GM18909 (cell line): Measurements from ENCODE around the gene TTC3.
A peak's percentile ranks its signal among the peaks of the same experiment; 100 is the strongest.
"Not testable (repeated sequence)": the region's sequence is repeated elsewhere in the genome, so short reads cannot be mapped to it uniquely, and the experiment has no call there.

Experiments used
- ATAC-seq: cut with Tn5 transposase; IDR thresholded peaks from one replicate; pipeline ENCODE4 v1.9.1; 2021; ENCODE audit warnings: mild to moderate bottlenecking; ENCODE audit not compliant: unreplicated experiment, poor library complexity

The TTC3 gene, protein sequence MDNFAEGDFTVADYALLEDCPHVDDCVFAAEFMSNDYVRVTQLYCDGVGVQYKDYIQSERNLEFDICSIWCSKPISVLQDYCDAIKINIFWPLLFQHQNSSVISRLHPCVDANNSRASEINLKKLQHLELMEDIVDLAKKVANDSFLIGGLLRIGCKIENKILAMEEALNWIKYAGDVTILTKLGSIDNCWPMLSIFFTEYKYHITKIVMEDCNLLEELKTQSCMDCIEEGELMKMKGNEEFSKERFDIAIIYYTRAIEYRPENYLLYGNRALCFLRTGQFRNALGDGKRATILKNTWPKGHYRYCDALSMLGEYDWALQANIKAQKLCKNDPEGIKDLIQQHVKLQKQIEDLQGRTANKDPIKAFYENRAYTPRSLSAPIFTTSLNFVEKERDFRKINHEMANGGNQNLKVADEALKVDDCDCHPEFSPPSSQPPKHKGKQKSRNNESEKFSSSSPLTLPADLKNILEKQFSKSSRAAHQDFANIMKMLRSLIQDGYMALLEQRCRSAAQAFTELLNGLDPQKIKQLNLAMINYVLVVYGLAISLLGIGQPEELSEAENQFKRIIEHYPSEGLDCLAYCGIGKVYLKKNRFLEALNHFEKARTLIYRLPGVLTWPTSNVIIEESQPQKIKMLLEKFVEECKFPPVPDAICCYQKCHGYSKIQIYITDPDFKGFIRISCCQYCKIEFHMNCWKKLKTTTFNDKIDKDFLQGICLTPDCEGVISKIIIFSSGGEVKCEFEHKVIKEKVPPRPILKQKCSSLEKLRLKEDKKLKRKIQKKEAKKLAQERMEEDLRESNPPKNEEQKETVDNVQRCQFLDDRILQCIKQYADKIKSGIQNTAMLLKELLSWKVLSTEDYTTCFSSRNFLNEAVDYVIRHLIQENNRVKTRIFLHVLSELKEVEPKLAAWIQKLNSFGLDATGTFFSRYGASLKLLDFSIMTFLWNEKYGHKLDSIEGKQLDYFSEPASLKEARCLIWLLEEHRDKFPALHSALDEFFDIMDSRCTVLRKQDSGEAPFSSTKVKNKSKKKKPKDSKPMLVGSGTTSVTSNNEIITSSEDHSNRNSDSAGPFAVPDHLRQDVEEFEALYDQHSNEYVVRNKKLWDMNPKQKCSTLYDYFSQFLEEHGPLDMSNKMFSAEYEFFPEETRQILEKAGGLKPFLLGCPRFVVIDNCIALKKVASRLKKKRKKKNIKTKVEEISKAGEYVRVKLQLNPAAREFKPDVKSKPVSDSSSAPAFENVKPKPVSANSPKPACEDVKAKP (N-terminal part only)

DNA sequence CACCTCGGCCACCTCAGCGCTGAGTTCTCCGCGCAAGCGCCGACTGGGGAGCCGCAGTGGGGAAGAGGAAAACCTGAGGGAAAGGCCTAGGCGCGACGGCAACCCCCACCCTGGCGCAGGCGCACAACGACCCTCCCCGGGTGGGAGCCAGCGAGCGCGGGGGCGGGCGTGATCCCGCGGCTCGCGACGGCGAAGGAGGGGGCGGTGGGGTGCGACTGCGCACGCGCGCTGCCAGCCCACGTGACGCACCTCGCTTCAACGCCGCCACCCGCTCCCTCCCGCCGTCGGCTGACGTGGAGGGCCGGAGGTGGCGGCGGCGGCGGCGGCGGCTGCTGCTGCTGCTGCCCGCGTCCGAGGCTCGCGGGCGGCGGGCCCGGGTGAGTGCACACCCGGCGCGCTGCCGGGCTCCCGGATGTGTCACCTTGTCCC, at the start of gene TTC3, which contains the start of gene PIGP:
TTC3 (plus strand) TSS at position 267 of the 429 bp plus-strand sequence. CDS start 14,004 bp downstream, outside the sequence.
PIGP (minus strand) TSS at position 84 of the 429 bp plus-strand sequence. CDS start 556 bp downstream, outside the sequence.
- peak; percentile 70 for ATAC-seq

DNA sequence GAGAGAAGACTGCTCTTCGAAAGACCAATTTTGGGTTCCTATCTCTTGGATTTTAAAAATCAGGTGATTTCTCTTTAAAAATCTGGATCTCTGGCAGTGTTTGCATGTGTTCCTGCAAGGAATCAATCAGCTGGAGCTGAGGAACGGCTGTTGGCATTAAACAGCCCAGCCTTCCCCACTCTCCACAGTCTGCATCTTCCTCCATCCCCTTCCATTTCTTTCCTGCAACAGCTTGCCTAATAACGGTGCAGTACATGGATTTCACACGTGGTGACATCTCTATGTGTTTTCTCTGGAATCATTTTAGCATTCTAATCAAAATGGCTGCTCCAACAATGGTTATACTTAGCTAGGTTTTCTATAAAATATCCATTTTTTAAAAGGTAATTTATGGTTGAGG, 46.6 kb upstream of the TTC3 start:
- no peak for ATAC-seq

DNA sequence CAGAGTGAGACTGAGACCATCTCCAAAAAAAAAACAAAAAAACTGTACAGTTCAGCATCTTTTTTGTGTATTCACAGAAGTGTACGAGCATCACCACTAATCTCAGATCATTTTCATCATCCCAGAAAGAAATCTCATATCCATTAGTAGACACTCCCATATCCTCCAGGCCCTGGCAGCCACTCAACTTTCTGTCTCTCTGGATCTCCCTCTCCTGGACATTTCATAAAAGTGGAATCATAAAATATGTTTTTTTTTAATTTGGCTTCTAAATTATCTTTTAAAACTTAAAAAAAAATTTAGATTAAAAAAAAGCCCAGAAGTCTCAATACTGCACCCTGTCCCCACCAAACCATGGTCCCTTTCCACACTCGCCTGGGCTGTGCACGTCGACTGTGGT, 44.5 kb upstream of the TTC3 start:
- no peak for ATAC-seq

DNA sequence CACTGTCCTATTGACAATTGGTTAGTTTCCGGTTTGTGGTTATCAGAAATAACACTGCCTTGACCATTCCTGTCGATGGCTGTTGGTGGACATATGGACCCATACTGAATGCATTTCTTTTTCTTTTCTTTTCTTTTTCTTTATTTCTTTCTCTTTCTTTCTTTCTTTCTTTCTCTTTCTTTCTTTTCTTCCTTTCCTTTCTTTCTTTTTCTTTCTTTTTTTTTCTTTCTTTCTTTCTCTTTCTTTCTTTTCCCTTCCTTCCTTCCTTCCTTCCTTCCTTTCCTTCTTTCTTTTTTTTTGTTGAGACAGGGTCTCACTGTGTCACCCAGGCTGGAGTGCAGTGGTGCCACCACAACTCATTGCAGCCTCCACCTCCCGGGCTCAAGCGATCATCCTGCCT, 42.2 kb upstream of the TTC3 start:
- no peak for ATAC-seq

DNA sequence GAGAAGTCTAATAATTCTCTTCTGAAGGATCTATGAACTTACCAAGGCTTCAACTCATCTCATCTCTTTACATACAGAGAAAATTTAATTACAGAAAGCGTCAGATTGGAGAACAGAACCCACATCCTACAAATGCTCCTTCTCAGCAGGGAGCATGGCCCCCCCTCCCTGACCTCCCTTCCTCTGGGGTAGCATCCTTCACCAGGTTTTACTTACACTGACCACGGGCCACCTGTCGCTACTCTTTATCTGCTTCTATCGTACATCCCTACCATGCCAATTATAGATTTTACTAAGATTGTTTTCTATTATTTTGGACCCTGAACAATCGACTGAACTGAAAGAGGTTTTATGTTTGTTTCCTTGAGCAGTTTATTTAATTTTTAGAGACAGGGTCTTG, 40.8 kb upstream of the TTC3 start:
- no peak for ATAC-seq

DNA sequence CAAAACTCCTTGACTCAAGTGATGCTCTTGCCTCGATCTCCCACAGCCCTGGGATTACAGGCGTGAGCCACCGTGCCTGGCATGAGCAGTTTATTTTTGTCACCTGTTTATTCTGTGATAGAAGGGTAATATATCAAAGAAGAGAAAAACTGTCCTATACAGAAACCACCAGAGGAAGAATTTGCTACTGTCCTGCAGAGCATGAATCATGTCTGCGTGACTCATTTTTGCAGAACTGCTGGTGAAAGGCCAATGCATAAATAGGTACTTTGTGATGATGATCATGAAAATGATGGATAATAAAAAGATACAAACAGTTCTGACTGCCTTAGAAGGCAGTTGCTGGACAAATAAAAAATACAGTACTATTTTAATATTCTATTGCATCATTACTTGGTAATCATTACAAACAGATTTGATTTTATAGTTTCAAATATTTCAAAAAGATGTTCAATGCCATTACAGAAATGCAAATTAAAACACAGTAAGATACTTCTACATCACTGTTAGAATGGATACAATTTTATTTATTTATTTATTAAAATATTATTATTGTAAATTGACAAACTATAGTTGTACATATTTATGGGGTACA, 40.1 kb upstream of the TTC3 start:
- no peak for ATAC-seq

DNA sequence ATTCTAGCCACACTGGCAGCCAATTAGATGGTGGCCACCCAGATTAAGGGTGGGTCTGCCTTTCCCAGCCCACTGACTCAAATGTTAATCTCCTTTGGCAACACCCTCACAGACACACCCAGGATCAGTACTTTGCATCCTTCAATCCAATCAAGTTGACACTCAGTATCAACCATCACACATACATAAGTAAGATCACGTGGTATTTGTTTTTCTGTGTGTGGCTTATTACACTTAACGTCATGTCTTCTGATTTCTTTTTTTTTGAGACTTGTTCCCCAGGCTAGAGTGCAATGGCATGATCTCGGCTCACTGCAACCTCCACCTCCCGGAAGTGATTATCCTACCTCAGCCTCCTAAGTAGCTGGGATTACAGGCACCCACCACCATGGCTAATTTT, 38.7 kb upstream of the TTC3 start:
- ATAC-seq: not testable (repeated sequence)

DNA sequence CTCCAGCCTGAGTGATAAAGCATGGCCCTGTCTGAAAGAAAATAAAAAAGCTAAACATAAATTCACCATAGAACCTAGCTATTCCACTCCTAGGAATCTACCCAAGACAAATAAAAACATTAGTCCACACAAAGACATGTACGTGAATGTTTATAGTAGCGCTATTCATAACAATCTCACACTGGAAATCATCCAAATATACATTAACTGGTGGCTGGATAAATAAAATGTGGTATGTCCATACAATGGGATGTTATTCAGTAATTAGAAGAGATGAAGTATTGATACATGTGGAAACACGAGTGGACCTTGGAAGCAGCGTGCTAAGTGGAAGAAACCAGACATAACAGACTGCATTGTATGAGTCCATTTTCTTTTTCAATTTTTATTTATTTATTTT, 36.9 kb upstream of the TTC3 start:
- no peak for ATAC-seq

DNA sequence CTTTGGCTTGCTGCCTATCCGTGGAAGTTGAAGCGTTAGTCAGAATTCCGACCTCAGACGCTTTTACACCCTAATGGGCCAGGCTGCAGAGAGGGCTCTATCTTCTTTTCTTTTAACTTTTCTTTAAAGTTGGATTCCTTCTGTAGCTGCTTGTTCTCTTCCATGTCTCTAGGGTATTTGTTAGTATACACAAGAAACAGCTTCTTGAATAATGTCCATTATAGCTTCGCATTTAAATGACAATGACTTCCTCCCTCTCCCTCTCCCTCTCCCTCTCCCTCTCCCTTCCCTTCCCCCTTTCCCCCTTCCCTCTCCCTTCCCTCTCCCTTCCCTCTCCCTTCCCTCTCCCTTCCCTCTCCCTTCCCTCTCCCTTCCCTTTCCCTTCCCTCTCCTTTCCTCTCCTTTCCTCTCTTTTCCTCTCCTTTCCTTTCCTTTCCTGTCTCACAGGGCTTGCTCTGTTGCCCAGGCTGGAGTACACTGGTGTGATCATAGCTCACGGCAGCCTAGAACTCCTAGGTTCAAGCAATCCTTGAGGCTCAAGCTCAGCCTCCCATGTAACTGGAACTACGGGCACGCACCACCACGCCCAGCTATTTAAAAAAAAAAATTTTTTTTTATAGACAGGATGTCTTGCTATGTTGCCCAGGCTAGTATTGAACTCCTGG, 33.5 kb upstream of the TTC3 start:
- no peak for ATAC-seq

DNA sequence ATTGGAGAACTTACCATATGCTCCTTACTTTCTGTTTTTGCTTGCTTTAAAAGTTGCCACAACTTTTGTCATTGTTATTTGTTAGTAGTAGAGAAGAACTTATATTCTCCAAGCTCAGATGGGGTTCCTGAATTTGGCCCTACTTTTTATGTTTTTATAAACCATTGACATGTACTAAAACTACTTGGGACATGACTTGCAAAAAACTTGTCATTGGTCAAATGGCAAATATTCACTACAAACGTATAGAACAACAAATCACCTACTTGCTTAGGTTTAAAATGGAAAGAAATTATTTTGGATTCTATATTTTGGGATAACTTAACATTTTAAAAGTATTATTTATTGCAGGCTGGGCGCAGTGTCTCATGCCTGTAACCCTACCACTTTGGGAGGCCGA, 32.8 kb upstream of the TTC3 start:
- ATAC-seq: no peak

DNA sequence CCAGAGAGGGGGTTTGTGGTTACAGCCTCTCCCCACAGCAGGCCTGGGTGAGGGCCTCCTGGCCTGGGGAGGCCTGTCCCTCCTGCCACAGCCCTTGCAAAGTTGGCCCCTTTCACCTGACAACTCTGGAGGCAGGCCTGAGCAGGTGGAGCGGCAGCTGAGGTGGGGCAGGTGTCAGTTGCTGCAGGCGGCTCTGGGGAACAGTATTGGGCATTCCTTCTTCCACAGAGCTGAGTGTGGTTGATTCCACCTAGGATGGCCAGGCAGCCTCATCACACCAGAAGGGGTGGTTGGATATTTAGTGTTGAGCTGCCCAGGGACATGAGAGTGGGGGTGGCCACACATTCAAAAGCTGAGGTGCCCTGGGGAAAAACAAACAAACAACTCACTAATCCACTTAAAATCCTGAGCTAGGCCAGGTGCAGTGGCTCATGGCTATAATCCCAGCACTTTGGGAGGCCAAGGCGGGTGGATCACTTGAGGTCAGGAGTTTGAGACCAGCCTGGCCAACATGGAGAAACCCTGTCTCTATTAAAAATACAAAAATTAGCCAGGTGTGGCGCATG, 31.3 kb upstream of the TTC3 start:
- no peak for ATAC-seq

DNA sequence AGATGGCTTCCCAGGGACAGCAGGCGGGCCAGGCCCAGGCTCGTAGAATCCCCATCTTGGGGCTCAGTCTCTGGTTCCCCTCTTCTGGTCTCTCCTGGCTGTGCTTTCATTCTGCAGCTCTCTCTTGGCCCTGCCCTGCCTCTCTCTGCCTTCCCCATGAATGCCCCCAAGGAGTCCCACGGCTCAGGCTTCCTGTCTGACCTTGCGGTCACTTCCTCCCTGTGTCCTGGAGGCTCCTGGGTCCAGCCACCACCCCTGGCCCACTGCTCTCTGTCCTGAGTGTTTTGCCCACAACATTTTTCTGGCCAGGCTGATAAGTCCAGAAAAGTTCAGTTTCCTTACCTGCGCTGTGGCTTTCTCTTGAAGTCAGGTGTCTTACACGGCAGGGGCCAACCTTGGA, 29.2 kb upstream of the TTC3 start:
- no peak for ATAC-seq

DNA sequence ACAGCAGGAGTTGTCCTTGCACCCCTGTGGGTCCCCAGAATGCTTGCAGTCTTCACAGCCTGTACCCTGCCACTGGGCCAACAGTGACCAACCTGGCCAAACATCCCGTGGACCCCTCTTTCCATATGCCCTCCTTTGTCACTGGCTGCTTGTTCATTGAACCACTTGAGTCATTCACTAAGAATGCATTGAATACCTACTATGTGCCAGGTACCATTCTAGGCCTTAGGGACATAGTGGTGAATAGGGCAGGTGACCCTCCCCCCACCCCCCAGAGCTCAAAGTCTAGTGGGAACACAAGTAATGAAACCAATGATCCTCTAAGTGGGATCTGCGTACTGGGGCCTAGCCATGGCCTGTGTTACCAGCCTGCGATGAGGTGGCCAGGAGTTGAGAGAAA, 28.4 kb upstream of the TTC3 start:
- no peak for ATAC-seq

DNA sequence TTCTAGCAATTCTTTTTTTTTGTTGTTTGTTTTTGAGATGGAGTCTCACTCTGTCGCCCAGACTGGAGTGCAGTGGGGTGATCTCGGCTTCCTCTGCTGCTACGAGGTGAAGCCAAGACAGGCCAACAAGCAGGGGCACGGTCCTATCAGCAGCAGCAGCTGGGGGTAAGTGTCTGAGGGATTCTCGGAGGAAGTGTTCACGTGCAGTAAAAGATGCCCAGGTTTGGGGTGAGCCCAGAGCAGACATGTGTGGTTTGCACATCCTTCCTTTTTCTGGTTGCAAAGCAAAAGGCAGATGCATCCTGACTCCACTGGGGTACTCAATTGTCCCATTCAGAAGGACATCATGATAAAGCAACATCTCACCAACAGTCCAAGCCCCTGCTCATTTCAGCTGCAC, 27.9 kb upstream of the TTC3 start:
- ATAC-seq: no peak

DNA sequence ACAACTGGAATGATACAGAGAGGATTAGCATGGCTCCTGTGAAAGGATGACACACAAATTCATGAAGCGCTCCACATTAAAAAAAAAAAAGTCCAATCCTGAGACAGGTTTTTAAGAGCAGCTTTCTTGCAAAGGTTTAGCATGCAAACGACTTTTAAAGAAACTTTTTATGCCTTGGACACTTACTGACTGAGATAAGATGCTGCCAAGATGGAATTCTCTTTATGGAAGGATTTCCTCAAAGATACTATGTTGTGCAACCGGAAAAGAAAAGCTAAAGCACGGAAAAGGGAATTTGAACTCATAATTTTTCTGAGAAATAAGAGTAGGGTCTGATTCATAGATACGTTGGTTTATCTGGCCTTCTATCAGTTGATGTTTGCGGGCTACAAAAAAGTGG, 27.5 kb upstream of the TTC3 start:
- ATAC-seq: no peak

DNA sequence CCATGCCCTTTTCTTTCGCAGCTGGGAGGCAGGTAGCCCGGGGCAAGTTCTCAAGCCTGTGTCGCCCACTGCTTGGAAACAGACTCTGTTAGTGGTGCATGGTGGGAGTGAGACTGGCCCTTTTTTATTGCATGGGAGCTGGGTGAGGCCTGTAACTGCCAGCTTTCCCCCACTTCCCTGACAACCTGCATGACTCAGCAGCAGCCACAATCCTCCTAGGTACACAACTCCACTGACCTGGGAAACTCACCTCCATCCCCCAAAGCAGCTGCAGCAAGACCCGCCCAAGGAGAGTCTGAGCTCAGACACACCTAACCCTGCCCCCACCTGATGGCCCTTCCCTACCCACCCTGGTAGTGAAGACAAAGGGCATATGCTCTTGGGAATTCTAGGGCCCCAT, 26.0 kb upstream of the TTC3 start:
- no peak for ATAC-seq

DNA sequence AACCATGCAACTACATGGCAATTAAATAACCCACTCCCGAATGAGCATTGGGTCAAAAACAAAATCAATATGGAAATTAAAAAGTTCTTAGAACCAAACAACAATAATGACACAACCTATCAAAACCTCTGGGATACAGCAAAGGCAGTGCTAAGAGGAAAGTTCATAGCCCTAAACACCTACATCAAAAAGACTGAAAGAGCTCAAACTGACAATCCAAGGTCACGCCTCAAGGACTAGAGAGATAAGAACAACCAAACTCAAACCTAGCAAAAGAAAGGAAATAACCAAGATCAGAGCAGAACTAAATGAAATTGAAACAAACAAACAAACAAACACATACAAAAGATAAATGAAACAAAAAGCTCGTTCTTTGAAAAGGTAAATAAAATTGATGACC, 23.3 kb upstream of the TTC3 start:
- not testable (repeated sequence) for ATAC-seq

DNA sequence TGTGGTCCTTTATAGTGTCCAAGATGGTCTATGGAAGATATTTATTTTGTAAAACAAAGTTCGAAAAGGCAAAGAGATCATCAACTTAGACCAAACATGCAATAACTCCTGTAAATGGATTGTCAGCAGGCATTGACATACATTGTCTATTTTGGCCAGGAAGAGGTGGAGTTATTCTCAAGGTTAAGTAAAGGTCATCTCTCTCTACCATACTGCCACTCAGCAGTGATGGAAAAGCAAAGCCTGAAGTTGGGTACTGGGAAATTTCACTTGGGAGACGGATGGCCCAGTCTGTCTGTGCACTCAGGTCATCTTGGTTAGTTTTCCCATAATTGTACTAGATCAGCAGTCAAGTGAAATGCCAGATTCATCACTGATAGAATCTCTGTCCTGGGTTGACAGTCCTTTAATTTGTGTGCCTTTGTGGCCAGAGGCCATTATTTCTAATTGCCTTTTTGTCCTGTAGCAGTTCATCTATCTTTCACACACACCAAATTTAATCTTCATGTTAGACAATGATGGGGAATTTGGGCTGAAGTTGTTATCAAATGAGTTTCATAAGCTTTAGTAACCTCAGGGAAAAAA, 17.7 kb upstream of the TTC3 start:
- no peak for ATAC-seq

DNA sequence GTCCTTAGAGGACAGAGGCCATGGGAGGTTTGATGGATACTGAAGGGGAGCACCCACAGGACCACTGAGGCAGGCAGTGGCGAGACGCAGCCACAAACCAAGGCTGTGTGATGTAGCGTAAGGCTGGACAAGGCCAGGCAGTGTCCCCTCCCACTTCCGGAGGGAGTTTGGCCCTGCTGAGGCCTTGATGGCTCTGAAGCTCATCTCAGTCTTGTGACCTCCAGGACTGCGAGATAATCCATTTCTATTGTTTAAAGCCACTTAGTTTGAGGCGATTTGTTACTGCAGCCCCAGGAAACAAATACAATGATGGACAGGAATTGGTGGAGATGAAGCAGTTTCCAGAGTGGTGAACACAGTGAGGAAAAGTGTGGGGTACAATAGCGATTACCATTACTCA, 15.4 kb upstream of the TTC3 start:
- ATAC-seq: no peak
